ENCODE data around the gene TNXB.

- TF ChIP-seq CTCF (IDR thresholded peaks at IDR 0.05): no peak
- TF ChIP-seq POLR2A (IDR thresholded peaks at IDR 0.05): no peak
Measured at GRCh38 chr6:32148289-32149091, 39.4 kb upstream of the TNXB start.
